GM12874 (cell line): ENCODE results near the gene SEPTIN5.

Experiments used
- TF ChIP-seq, protein P1 (sequence below): IDR thresholded peaks from 2 replicates; pipeline ENCODE4 v1.5.1; 2011; ENCODE audit warnings: low read depth, mild to moderate bottlenecking, control low read depth, low read length, moderate library complexity; ENCODE audit not compliant: insufficient read depth

Gene SEPTIN5

DNA sequence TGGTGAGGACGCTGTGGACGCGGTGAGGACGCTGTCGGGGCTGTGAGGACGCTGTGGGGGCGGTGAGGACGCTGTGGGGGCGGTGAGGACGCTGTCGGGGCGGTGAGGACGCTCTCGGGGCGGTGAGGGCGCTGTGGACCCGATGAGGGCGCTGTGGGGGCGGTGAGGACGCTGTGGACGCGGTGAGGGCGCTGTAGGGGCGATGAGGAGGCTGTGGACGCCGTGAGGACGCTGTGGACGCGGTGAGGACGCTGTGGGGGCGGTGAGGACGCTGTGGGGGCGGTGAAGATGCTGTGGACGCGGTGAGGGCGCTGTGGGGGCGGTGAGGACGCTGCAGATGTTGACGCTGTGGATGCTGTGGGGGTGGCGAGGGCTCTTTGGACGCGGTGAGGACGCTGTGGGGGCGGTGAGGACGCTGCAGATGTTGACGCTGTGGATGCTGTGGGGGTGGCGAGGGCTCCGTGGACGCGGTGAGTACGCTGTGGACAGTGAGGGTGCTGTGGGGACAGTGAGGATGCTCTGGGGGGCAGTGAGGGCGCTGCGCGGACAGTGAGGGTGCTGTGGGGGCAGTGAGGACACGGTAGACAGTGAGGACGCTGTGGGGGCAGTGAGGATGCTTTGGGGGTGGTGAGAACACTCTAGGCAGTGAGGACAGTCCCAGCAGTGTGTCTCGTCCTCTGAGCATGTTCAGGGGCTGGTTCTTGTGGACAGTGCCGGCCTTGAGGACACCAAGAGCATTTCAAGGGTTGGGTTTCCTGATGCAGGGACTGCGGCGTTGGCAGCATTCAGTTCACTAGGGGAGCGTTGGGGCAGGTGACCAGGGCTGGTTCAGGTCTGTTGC is 13.2 kb downstream of the SEPTIN5 start:
- TF ChIP-seq, protein P1, sequence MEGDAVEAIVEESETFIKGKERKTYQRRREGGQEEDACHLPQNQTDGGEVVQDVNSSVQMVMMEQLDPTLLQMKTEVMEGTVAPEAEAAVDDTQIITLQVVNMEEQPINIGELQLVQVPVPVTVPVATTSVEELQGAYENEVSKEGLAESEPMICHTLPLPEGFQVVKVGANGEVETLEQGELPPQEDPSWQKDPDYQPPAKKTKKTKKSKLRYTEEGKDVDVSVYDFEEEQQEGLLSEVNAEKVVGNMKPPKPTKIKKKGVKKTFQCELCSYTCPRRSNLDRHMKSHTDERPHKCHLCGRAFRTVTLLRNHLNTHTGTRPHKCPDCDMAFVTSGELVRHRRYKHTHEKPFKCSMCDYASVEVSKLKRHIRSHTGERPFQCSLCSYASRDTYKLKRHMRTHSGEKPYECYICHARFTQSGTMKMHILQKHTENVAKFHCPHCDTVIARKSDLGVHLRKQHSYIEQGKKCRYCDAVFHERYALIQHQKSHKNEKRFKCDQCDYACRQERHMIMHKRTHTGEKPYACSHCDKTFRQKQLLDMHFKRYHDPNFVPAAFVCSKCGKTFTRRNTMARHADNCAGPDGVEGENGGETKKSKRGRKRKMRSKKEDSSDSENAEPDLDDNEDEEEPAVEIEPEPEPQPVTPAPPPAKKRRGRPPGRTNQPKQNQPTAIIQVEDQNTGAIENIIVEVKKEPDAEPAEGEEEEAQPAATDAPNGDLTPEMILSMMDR: no peak

DNA sequence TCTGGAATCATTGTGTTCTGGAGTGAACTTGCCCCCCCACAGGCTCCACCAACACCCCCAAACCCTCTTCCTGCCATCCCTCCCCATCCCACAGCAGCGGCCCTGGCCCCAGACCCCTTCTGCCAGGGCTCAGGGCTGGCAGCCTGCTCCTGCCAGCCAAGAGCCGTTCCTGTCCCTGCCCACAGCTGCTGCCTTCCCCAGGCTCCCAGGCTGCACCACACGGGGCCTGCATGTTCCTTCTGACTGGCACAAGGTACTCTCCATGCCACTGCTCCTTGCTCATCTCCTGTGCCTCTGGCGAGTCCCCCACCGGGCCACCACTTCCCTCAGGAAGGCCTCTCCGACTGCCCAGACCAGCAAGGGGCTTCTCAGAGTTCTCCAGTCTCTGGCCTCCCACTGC is 14.0 kb downstream of the SEPTIN5 start:
- TF ChIP-seq, protein P1: no peak

DNA sequence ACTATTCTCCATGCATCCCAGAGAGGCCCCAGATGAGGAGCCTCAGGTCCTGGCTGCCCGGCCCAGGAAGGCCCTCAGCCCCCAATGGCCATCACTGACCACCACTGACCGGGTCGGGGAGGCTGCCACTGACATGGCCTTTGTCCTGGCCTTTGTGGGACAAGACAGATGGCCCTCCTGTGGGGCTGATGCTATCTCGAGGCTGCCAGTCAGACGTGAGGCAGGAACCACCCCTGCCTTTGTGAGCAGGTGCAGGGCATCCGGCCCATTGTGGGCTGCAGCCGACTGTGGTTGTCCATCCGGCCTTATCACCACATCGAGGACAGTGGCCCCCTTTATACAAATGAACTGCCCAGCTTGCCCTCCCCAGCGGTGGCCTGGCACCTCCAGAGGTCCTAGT is 14.5 kb downstream of the SEPTIN5 start:
- TF ChIP-seq, protein P1: no peak

DNA sequence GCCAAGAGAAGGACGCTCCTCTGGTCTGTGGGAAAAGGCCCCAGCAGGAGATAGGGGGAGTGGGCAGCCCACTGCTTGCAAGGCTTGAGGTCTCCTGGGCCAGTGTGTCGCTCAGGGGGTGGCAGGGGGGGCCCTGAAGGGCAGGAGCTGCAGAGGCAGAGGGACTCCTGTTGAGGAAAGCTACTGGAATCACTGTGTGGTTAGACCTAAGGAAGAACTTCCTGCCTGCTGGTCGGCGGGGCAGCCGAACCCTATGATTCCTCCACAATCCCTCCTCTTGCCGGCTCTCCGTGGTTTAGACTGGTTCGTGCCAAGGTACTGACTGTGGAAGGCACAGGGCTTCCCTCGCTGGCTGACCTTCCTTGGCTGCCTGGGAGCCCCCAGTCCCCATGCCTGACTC is 15.2 kb downstream of the SEPTIN5 start:
- TF ChIP-seq, protein P1: no peak

DNA sequence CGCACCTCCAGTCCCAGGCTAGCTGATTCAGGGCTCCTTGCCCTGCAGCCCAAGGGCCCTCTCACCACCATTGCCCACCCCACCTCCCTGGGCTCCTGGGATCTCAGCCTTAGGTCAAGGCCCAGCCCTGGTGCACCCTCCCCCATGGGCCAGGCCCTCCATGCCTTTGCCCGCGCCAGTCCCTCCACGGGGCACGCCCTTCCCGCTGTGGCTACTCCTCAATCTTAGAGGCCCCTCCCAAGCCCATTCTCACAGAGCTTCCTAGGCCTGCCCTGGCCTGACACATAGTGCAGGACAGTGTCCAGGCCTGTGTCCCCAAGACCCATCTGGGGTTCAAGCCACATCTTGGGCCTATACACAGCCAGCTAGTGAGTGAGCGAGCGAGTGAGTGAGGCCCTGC is 15.9 kb downstream of the SEPTIN5 start:
- TF ChIP-seq, protein P1: no peak

DNA sequence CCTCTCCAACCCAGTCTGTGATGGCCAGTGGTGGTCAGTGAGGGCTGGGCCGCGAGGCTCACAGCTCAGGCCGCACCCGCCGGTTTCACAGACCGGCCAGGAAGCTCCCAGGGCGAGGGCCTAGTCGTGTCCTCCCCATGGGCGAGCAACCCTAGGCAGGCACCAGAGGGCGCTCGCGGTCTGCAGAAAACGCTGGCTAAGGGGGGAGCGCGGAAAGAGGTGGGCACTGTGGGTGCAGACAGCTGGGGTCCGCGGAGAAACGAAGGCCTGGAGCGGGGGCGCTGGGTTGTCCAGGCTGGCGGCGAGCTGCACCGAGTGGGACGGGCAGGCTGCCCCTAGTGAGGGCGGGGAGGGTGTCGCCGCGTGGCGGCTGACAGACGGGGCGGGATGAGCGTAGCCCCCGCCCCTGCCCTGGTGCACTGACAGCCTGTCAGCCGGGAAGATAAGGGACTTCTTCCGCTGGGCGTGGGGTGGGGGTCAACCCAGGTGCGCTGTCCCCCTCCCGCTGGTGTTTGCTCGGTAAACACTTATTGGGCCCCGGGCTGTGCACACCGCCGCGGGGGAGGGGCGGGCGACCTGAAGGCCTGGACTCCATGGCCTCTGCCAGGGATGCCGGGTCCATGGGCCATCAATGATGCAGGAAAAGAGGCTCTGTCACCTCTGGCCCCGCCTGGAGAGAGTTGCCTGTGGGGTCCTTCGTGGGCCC is 16.5 kb downstream of the SEPTIN5 start:
- TF ChIP-seq, protein P1: peak; percentile 98

DNA sequence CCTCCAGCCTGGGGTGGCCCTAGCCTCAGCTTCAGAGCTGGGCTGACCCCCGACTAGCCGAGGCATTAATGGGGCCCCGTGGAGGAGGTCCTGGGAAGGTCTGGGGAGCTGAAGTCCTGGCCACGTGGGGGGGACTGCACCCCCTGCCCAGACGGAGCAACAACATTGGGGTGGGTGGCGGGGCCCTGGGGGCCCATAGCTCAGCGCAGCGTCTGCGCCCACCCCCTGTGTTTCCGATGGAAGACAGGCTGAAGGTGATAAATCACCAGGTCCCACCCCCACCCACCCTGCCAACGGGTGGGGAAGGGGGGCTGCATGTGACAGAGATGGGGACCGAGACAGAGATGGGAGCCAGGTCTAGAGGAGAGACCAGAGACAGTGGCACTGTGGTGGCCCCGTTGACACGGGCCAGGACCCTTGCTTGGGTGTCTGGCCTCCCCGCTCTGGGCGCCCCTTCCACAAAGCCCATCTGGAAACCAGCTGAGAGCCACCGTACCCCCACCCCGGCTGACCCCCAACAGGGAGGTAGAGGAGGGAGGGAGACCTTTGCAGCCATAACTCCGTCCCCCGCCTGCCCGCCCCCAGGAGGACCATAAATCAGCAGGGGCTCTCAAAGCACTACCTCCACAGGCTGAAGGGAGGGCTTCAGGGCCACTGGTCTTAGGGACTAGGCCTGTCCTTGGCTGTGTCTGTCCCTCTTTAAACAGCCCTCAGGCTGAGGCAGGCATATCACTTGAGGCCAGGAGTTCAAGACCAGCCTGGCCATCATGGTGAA is 17.2 kb downstream of the SEPTIN5 start:
- TF ChIP-seq, protein P1: no peak
